Measurements from ENCODE around the gene SURF6. TPM values are rescaled to one million over a fixed set of nuclear protein-coding genes. Genes with fewer than 3 reads are reported as not detected.
"Not testable (repeated sequence)": the region's sequence is repeated elsewhere in the genome, so short reads cannot be mapped to it uniquely, and the experiment has no call there.

The SURF6 gene
- total RNA-seq, 3 donors from 2014 or later, result 23.7 to 24.7 (median 24.0) TPM

GRCh38 chr9:133327834-133328484 is 8.0 kb downstream of the SURF6 start:
- ATAC-seq, result no peak
- intact Hi-C loops (cut with DNase I, micrococcal nuclease), result loop anchor here in 1 of 2 donors (10.0 kb wide), 1 partner anchor 143 kb away; no protein-coding TSS in a partner anchor
- DNase-seq, result no peak

GRCh38 chr9:133327021-133327420 is 9.0 kb downstream of the SURF6 start:
- intact Hi-C loops (cut with DNase I, micrococcal nuclease), result loop anchor here in 1 of 2 donors (10.0 kb wide), 1 partner anchor 142 kb away; no protein-coding TSS in a partner anchor
- ATAC-seq; H3K4me1 ChIP-seq (ENCODE audit: low read depth); H3K36me3 ChIP-seq (ENCODE audit: low read depth); H3K4me3 ChIP-seq; DNase-seq; H3K9me3 ChIP-seq: not testable (repeated sequence)

More at GRCh38 chr9:133327834-133328484, 8.0 kb downstream of the SURF6 start:
- peaks cover 15% of the 10 kb centered on the region for H3K36me3 ChIP-seq (ENCODE audit: low read depth)
- H3K9me3 ChIP-seq, result no peaks in the 10 kb centered on the region
- no peak for TF ChIP-seq CTCF (IDR thresholded peaks at IDR 0.05)
- H3K4me1 ChIP-seq (ENCODE audit: low read depth), result peaks cover under 1% of the 10 kb centered on the region
- no peak overlapping the region for H3K4me3 ChIP-seq

- H3K9me3 ChIP-seq, result no peaks in the 10 kb centered on the region
- DNase-seq (no peak), ATAC-seq (no peak)
- no peak overlapping the region for H3K4me3 ChIP-seq
- H3K36me3 ChIP-seq (ENCODE audit: low read depth), result no peaks in the 10 kb centered on the region
- intact Hi-C loops (cut with DNase I, micrococcal nuclease), result loop anchor here in 1 of 2 donors (10.0 kb wide), 1 partner anchor 139 kb away; no protein-coding TSS in a partner anchor
- H3K4me1 ChIP-seq (ENCODE audit: low read depth), result no peaks in the 10 kb centered on the region
- TF ChIP-seq CTCF (IDR thresholded peaks at IDR 0.05), result no peak
Measured at GRCh38 chr9:133323991-133324703, 11.8 kb downstream of the SURF6 start.

- no peaks in the 10 kb centered on the region for H3K36me3 ChIP-seq (ENCODE audit: low read depth)
- intact Hi-C loops (cut with DNase I, micrococcal nuclease), result loop anchor here in 1 of 2 donors (10.0 kb wide), 1 partner anchor 138 kb away; no protein-coding TSS in a partner anchor
- ATAC-seq (no peak), DNase-seq (no peak)
- no peaks in the 10 kb centered on the region for H3K9me3 ChIP-seq
- no peak for TF ChIP-seq CTCF (IDR thresholded peaks at IDR 0.05)
- no peak overlapping the region for H3K4me3 ChIP-seq
- no peaks in the 10 kb centered on the region for H3K4me1 ChIP-seq (ENCODE audit: low read depth)
Measured at GRCh38 chr9:133323211-133323610, 12.8 kb downstream of the SURF6 start.

- H3K9me3 ChIP-seq, result no peaks in the 10 kb centered on the region
- ATAC-seq (no peak), DNase-seq (no peak)
- H3K36me3 ChIP-seq (ENCODE audit: low read depth), result no peaks in the 10 kb centered on the region
- intact Hi-C loops (cut with DNase I, micrococcal nuclease), result loop anchor here in 1 of 2 donors (10.0 kb wide), 1 partner anchor 138 kb away; no protein-coding TSS in a partner anchor
- no peak overlapping the region for H3K4me3 ChIP-seq
- no peaks in the 10 kb centered on the region for H3K4me1 ChIP-seq (ENCODE audit: low read depth)
- no peak for TF ChIP-seq CTCF (IDR thresholded peaks at IDR 0.05)
Measured at GRCh38 chr9:133322701-133323100, 13.3 kb downstream of the SURF6 start.

- no peak for TF ChIP-seq CTCF (IDR thresholded peaks at IDR 0.05)
- no peak for DNase-seq
- intact Hi-C loops (cut with DNase I, micrococcal nuclease), result loop anchor here in 1 of 2 donors (10.0 kb wide), 1 partner anchor 137 kb away; no protein-coding TSS in a partner anchor
- Histone ChIP-seq H3K4me3 (no peak overlapping the region), H3K4me1 (ENCODE audit: low read depth) (no peaks in the 10 kb centered on the region), H3K9me3 (no peaks in the 10 kb centered on the region), H3K36me3 (ENCODE audit: low read depth) (no peaks in the 10 kb centered on the region)
- no peak for ATAC-seq
Measured at GRCh38 chr9:133321411-133321935, 14.5 kb downstream of the SURF6 start.
